Measurements from ENCODE around the gene NECTIN2. TPM values are rescaled to one million over a fixed set of nuclear protein-coding genes. Genes with fewer than 3 reads are reported as not detected.

Gene NECTIN2
- total RNA-seq, 1 donor from 2014 or later: 0.35 TPM

- H3K4me1 Mint-ChIP-seq: peaks cover 4% of the 10 kb centered on the region
- no peaks in the 10 kb centered on the region for H3K36me3 Mint-ChIP-seq (ENCODE audit: low read depth)
- no peaks in the 10 kb centered on the region for H3K9me3 Mint-ChIP-seq
- DNase-seq (no peak), ATAC-seq (ENCODE audit: low read depth) (peak; percentile 31)
- no peak for TF ChIP-seq CTCF (IDR thresholded peaks at IDR 0.05)
- peaks cover 27% of the 10 kb centered on the region for H3K27me3 Mint-ChIP-seq
- ChIA-PET POLR2A (no interaction called here), CTCF (interaction anchor here (0.9 to 2.3 kb wide), 2 partner anchors 85 kb away, joined by 3 to 13 read pairs; no protein-coding TSS in a partner anchor)
- intact Hi-C loops (cut with micrococcal nuclease): no loop called here
- no peak within 1 kb of the TSS for H3K27ac Mint-ChIP-seq
- H3K4me3 Mint-ChIP-seq: peak within 1 kb of the TSS; percentile 38
These were observed 37.4 kb upstream of the NECTIN2 start, which contains the start of gene BCAM for GRCh38 chr19:44808463-44809371. TSS of gene BCAM (plus strand) at chr19:44809103. CDS start at chr19:44809125, 22 bp downstream.

- DNase-seq (no peak), ATAC-seq (ENCODE audit: low read depth) (no peak)
- POLR2A ChIA-PET: no interaction called here
- no peaks in the 10 kb centered on the region for H3K36me3 Mint-ChIP-seq (ENCODE audit: low read depth)
- H3K9me3 Mint-ChIP-seq: no peaks in the 10 kb centered on the region
- H3K4me3 Mint-ChIP-seq: no peak overlapping the region
- H3K27ac Mint-ChIP-seq: no peak overlapping the region
- TF ChIP-seq CTCF (IDR thresholded peaks at IDR 0.05): no peak
- intact Hi-C loops (cut with micrococcal nuclease): no loop called here
- peaks cover 4% of the 10 kb centered on the region for H3K4me1 Mint-ChIP-seq
- CTCF ChIA-PET: interaction anchor here (0.9 kb wide), 1 partner anchor 86 kb away, joined by 3 read pairs; no protein-coding TSS in a partner anchor
- peaks cover 27% of the 10 kb centered on the region for H3K27me3 Mint-ChIP-seq
These were observed 36.4 kb upstream of the NECTIN2 start for GRCh38 chr19:44809577-44810233.

GRCh38 chr19:44810234-44811121 is 35.6 kb upstream of the NECTIN2 start:
- H3K27me3 Mint-ChIP-seq: peaks cover 21% of the 10 kb centered on the region
- TF ChIP-seq CTCF (IDR thresholded peaks at IDR 0.05): no peak
- no peak overlapping the region for H3K4me3 Mint-ChIP-seq
- H3K4me1 Mint-ChIP-seq: peaks cover 4% of the 10 kb centered on the region
- DNase-seq: no peak
- CTCF ChIA-PET: no interaction called here
- intact Hi-C loops (cut with micrococcal nuclease): no loop called here
- POLR2A ChIA-PET: no interaction called here
- ATAC-seq (ENCODE audit: low read depth): no peak
- no peak overlapping the region for H3K27ac Mint-ChIP-seq
- H3K36me3 Mint-ChIP-seq (ENCODE audit: low read depth): no peaks in the 10 kb centered on the region
- no peaks in the 10 kb centered on the region for H3K9me3 Mint-ChIP-seq

- H3K27me3 Mint-ChIP-seq: peaks cover 21% of the 10 kb centered on the region
- CTCF ChIA-PET: no interaction called here
These were observed 35.0 kb upstream of the NECTIN2 start for GRCh38 chr19:44811122-44811419.

More at GRCh38 chr19:44811122-44811419, 35.0 kb upstream of the NECTIN2 start:
- intact Hi-C loops (cut with micrococcal nuclease): no loop called here
- Mint-ChIP-seq H3K4me3 (no peak overlapping the region), H3K9me3 (no peaks in the 10 kb centered on the region), H3K27ac (no peak overlapping the region), H3K4me1 (peaks cover 4% of the 10 kb centered on the region), H3K36me3 (ENCODE audit: low read depth) (no peaks in the 10 kb centered on the region)
- no peak for ATAC-seq (ENCODE audit: low read depth)
- POLR2A ChIA-PET: interaction anchor here (0.6 kb wide), 1 partner anchor 383 kb away, joined by 9 read pairs; no protein-coding TSS in a partner anchor
- no peak for DNase-seq
- no peak for TF ChIP-seq CTCF (IDR thresholded peaks at IDR 0.05)

Measured in activated B cell treated with CpG ODN at 0.5 μM for 24 hours (primary cell).